ENCODE measurements around the gene CCND2.

- TF ChIP-seq CTCF (IDR thresholded peaks at IDR 0.05) (no peak), POLR2A (IDR thresholded peaks at IDR 0.05) (no peak)
Measured at GRCh38 chr12:4243091-4243490, 30.5 kb upstream of the CCND2 start.
